Measurements from ENCODE around the gene VAV3.

- TF ChIP-seq, protein P1, sequence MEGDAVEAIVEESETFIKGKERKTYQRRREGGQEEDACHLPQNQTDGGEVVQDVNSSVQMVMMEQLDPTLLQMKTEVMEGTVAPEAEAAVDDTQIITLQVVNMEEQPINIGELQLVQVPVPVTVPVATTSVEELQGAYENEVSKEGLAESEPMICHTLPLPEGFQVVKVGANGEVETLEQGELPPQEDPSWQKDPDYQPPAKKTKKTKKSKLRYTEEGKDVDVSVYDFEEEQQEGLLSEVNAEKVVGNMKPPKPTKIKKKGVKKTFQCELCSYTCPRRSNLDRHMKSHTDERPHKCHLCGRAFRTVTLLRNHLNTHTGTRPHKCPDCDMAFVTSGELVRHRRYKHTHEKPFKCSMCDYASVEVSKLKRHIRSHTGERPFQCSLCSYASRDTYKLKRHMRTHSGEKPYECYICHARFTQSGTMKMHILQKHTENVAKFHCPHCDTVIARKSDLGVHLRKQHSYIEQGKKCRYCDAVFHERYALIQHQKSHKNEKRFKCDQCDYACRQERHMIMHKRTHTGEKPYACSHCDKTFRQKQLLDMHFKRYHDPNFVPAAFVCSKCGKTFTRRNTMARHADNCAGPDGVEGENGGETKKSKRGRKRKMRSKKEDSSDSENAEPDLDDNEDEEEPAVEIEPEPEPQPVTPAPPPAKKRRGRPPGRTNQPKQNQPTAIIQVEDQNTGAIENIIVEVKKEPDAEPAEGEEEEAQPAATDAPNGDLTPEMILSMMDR (IDR thresholded peaks at IDR 0.05) = no peak
- TF ChIP-seq POLR2A (IDR thresholded peaks at IDR 0.05) = no peak
Measured at GRCh38 chr1:107669996-107670395, 295.0 kb downstream of the VAV3 start.

Measured in body of pancreas (tissue), 4 donors.